GM18526 (cell line): ENCODE measurements around the gene CUEDC1.

Experiments
- POLR2A ChIP-seq: IDR thresholded peaks from 3 replicates; pipeline ENCODE4 v1.6.1; 2011; ENCODE audit not compliant: insufficient read length; ENCODE audit errors: extremely low read depth

The CUEDC1 gene

GRCh38 chr17:57818066-57818465 is 137.1 kb downstream of the CUEDC1 start:
- no peak for TF ChIP-seq POLR2A

- TF ChIP-seq POLR2A: no peak
Measured at GRCh38 chr17:57817299-57817698, 137.9 kb downstream of the CUEDC1 start.

GRCh38 chr17:57814421-57814820 is 140.8 kb downstream of the CUEDC1 start:
- TF ChIP-seq POLR2A: no peak

GRCh38 chr17:57811638-57812280 is 143.5 kb downstream of the CUEDC1 start:
- no peak for TF ChIP-seq POLR2A
